Adipose tissue (tissue), 3 donors: ENCODE data around the gene NF1. TPM values are rescaled to one million over a fixed set of nuclear protein-coding genes. Genes with fewer than 3 reads are reported as not detected.
A peak's percentile ranks its signal among the peaks of the same experiment; 100 is the strongest.
"Not testable (repeated sequence)": the region's sequence is repeated elsewhere in the genome, so short reads cannot be mapped to it uniquely, and the experiment has no call there.

Experiments
- H3K27ac ChIP-seq: one replicate; pipeline ENCODE4 v1.5.1; 2013; ENCODE audit warnings: low read depth, low read length
- WGBS, 3 donors: extraction: QIAGEN DNeasy Blood & Tissue Kit; methylation state at CpG; one replicate each; pipeline ENCODE4 v1.1.7; 2013; 5-methylcytosine and 5-hydroxymethylcytosine counted together
- polyA plus RNA-seq, 3 donors: library from polyadenylated mRNA; stranded (reverse); fragments of 200-250 nt; gene quantifications; one replicate each; pipeline ENCODE4 v1.2.3, GENCODE V29; 2013
- donor health status: healthy with polysubstance abuse.
- donor health status: Bipolar disorder and iron deficiency.
- donor health status: healthy.

Gene NF1
- polyA plus RNA-seq, 3 donors = 5.6 to 9.1 (median 7.9) TPM

DNA sequence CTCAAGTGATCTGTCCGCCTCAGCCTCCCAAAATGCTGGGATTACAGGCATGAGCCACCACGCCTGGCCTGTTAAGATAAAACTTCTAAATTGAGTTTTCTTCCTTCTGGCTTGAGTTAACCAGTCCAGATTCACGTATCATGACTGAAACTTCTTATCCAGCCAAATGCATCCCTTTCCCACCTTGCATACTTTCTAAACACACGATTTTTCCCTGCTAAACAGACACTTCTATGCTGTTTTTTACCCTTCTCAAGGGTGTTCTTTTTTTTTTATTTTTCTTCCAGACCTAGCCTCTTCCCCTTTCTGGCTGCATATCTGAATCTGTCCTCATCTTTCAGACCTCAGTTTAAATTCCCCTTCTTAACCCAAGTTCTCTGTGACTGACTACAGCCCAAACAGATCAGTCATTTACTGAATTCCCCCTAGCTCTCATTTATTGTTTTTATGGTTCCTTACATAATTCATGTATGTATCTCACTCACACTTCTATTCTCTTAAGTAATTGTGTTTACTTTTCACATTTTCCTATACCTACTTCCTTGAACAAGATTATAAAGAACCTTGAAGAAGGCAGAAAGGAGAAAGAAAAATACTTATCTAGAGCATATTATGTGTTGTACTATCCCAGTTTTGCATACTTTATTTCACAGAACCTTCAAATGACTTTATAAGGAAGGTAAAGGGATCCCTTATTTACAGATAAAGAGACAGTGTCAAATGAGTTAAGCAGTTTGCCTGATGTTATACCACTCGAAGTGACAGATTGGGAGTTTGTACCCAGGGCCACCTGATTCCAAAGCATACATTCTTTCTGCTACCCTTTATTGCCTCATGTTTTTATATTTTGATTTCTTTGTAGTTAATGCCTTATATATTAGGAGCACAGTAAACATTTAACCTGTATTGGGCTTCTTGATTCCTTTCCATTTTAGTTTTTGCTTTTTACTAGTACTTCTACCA, 213.9 kb downstream of the NF1 start:
- no peak overlapping the region for H3K27ac ChIP-seq
- 49 to 78% (median 62%) methylated on average over 5 of the region's 5 CpGs for WGBS, 3 donors

DNA sequence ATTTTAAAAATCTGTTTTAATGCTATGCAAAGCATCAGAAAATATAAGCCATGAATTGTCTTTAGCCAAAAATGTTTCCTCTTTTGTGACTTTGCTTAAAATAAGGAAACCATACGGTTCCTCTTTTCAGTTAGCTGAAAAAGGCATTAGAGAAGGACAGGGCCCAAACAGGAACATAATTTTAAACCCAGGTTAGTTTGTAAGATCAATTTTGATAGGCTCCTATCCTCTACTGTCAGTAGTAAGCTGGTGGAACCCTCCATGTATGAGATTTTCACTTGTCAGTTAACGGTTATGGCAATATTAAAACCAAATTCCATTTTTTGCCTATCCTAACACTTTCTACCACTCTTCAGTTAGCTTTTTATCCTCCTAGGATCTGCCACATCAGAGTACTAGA, 214.8 kb downstream of the NF1 start:
- H3K27ac ChIP-seq = no peak overlapping the region
- WGBS, 3 donors = 47 to 84% (median 69%) methylated on average over 2 of the region's 2 CpGs

GRCh38 chr17:31310260-31310659, 215.5 kb downstream of the NF1 start:
- WGBS, 3 donors = 32 to 40% (median 36%) methylated on average over 2 of the region's 2 CpGs
- no peak overlapping the region for H3K27ac ChIP-seq

DNA sequence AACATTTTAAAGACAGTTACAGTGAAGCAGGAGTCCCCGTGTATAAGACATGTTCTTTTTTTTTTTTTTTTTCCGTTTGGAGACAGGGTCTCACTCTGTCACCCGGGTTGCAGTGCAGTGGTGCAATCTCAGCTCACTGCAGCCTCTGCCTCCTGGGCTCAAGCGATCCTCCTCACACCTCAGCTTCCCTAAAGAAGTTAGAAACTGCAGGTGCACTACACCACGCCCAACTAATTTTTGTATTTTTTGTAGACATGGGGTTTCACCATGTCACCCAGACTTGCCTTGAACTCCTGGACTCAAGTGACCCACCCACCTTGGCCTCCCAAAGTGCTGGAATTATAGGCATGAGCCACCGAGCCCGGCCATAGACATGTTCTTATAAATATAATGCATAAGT, 216.1 kb downstream of the NF1 start:
- H3K27ac ChIP-seq = peak overlapping the region; percentile 38
- WGBS, 3 donors = 44 to 75% (median 64%) methylated on average over 7 of the region's 7 CpGs

- no peak overlapping the region for H3K27ac ChIP-seq
- whole genome bisulfite sequencing, 3 donors = 57 to 85% (median 62%) methylated on average over 3 of the region's 3 CpGs
Observed at GRCh38 chr17:31311526-31311925, 216.7 kb downstream of the NF1 start.

GRCh38 chr17:31312223-31312622, 217.4 kb downstream of the NF1 start:
- H3K27ac ChIP-seq = not testable (repeated sequence)
- 56 to 73% (median 57%) methylated on average over 6 to 7 of the region's 7 CpGs for WGBS, 3 donors

GRCh38 chr17:31313982-31314781, 219.4 kb downstream of the NF1 start, which contains the start of gene EVI2B:
EVI2B (minus strand) TSS chr17:31314054; CDS start chr17:31305609, 8,445 bp downstream.
- H3K27ac ChIP-seq = no peak within 1 kb of the TSS
- 42 to 88% (median 51%) methylated on average over 3 of the region's 3 CpGs for WGBS, 3 donors

GRCh38 chr17:31314782-31315100, 220.0 kb downstream of the NF1 start:
- WGBS, 3 donors = 54 to 96% (median 66%) methylated on average over 3 of the region's 3 CpGs
- no peak overlapping the region for H3K27ac ChIP-seq

GRCh38 chr17:31318298-31318801, 223.6 kb downstream of the NF1 start:
- 45 to 73% (median 50%) methylated on average over 8 of the region's 8 CpGs for WGBS, 3 donors

DNA sequence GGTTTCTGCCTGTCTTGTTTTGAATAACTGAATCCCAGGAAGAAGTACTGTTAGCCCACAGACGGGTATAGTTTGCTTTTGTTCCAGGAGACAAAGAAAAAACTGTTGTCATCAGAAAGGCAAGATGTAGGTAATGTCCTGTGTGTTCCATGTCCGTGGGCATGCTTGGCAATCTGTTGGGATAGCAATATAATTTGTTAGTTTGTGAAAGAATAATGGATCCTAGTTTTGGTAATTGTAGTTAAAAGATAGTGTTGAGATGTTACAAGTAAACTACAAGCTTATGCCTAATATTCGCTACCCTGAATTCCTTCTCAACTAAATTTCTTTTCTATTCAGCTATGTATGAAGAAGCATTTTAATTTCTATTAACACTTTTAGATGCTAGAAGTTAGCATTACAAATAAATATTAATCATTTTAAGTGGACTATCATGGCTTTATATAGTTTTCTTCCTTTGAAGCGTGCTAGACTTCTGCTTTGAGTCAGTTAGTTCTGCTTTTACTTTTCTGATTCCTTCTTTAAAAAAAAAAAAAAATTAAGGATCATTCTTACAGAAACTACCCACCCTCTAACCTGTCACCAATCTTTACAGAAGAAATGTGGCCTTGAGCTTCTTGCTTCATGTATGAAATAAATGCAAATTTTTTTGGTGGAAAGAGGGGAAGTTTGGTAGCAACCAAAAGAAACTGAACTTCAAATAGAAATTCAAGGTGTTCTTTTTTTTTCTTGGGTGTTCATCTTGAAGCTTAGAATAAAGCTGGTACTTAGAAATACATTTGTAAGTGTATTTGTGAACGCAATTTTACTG, 224.3 kb downstream of the NF1 start:
- no peak overlapping the region for H3K27ac ChIP-seq
- WGBS, 3 donors = 49 to 82% (median 61%) methylated on average over 5 of the region's 5 CpGs

More at GRCh38 chr17:31318298-31318801, 223.6 kb downstream of the NF1 start:
- H3K27ac ChIP-seq = no peak overlapping the region

- WGBS, 3 donors = 71 to 93% (median 78%) methylated on average over 2 of the region's 2 CpGs
- H3K27ac ChIP-seq = no peak overlapping the region
Observed at GRCh38 chr17:31320241-31320640, 225.5 kb downstream of the NF1 start.

DNA sequence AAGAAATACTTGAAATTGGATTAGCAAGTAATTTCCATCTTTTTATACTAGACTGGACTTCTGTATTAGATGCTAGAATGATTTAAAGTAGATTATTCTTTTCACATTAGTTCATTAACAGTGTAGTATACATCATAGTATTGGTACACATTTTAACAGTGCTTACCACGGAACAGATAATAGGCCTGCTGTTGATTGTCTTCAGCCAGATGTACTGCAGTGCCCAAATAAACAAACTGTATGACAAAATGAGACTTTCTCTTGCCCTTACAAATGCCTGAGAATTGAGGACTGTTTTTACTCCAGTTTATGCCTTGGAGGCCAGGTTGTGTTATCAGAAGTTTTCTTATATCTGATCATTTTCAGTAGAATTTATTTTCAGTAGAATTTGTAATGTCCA, 226.0 kb downstream of the NF1 start:
- 51 to 63% (median 55%) methylated on average over 1 of the region's 1 CpG for WGBS, 3 donors
- no peak overlapping the region for H3K27ac ChIP-seq

GRCh38 chr17:31321481-31321880, 226.7 kb downstream of the NF1 start, which contains the start of gene EVI2A:
EVI2A (minus strand) TSS chr17:31321622; CDS start chr17:31319013, 2,609 bp downstream.
- H3K27ac ChIP-seq = no peak within 1 kb of the TSS

GRCh38 chr17:31321966-31322365, 227.2 kb downstream of the NF1 start:
- WGBS, 3 donors = 88 to 93% (median 90%) methylated on average over 4 of the region's 4 CpGs
- H3K27ac ChIP-seq = no peak overlapping the region

More at GRCh38 chr17:31321481-31321880, 226.7 kb downstream of the NF1 start, which contains the start of gene EVI2A:
- WGBS, 3 donors = 46 to 94% (median 61%) methylated on average over 3 of the region's 3 CpGs

DNA sequence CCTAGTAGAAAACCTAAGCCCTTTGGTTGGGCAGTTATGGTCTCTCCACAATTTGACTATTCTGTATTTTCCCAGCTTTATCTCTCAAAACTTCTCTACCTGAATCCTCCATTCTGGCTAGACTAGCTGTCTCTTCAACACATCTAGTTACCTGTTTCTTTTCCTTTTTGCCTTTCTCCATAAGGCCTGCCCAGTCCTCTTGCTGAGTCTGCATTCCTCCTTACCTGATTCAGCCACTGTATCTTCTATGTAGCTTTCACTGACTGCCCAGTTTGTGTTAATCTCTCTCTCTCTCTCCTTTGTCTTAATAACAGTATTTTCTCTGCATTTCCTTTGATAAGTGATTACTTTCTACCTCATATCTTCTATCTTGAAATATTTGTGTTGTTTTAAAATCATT, 228.8 kb downstream of the NF1 start:
- H3K27ac ChIP-seq = no peak overlapping the region

- no peak overlapping the region for H3K27ac ChIP-seq
- WGBS, 3 donors = 96% methylated on average over 12 of the region's 12 CpGs
Observed at GRCh38 chr17:31327534-31328159, 232.9 kb downstream of the NF1 start.

DNA sequence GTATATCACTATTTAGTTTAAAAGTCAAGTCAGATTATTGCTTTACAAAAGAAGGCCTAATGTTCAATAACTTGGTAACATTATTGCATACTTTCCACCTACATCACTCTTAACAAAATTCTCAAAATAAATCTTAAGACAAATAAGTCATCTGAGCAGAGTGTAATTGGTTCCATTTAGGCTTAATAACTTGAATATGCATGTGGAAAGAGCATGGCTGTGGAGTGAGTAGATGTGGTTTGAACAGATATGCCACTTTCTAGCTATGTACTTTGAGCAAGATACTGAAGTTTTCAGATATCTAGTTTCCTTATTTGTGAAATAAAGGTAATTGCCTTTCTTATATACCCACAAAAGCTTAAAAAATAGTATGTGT, 233.4 kb downstream of the NF1 start:
- H3K27ac ChIP-seq = no peak overlapping the region

- H3K27ac ChIP-seq = no peak overlapping the region
Observed at GRCh38 chr17:31329221-31329620, 234.4 kb downstream of the NF1 start.
